SU-DHL-6 (cell line): Measurements from ENCODE around the gene ANK3.

Source experiments
- H2AFZ ChIP-seq: fragments of 200-600 bp; sonication (generic); 2 replicates; pipeline ENCODE4 v1.6.1; 2014; ENCODE audit warnings: low read depth, mild to moderate bottlenecking, moderate library complexity, mixed read lengths, antibody characterized with exemption, low read length; ENCODE audit not compliant: severe bottlenecking
- H3F3A ChIP-seq: fragments of 200-600 bp; shearing (Covaris generic); 2 replicates; pipeline ENCODE4 v1.6.0; 2016; ENCODE audit warnings: antibody characterized with exemption, mild to moderate bottlenecking; ENCODE audit not compliant: insufficient read depth
- H3K27ac ChIP-seq: fragments of 200-600 bp; sonication (generic); 2 replicates; pipeline ENCODE4 v1.5.1; 2016; ENCODE audit warnings: low read depth, mild to moderate bottlenecking, low read length, moderate library complexity, mixed read lengths
- H3K27me3 ChIP-seq: fragments of 200-600 bp; sonication (generic), shearing (Covaris generic); 2 replicates; pipeline ENCODE4 v1.6.0; 2014; ENCODE audit warnings: mild to moderate bottlenecking, low read length
- H3K36me3 ChIP-seq: fragments of 200-600 bp; sonication (generic); 2 replicates; pipeline ENCODE4 v1.6.1; 2014; ENCODE audit warnings: mild to moderate bottlenecking, low read length, mixed read lengths
- H3K4me2 ChIP-seq: fragments of 300-600, 200-600 bp; shearing (Covaris generic), sonication (generic); 2 replicates; pipeline ENCODE4 v1.6.0; 2014; ENCODE audit warnings: low read length, low read depth, mild to moderate bottlenecking; ENCODE audit not compliant: poor library complexity, severe bottlenecking
- H3K4me3 ChIP-seq: fragments of 200-600 bp; sonication (generic); 2 replicates; pipeline ENCODE4 v1.5.1; 2014; ENCODE audit warnings: antibody characterized with exemption, low read length, mild to moderate bottlenecking, mixed read lengths; ENCODE audit not compliant: insufficient read depth, poor library complexity, severe bottlenecking
- H3K79me2 ChIP-seq: fragments of 200-600 bp; sonication (generic); 2 replicates; pipeline ENCODE4 v1.6.1; 2014; ENCODE audit warnings: mild to moderate bottlenecking, low read length, moderate library complexity; ENCODE audit not compliant: insufficient read depth
- H3K9ac ChIP-seq: fragments of 200-600 bp; sonication (generic); 2 replicates; pipeline ENCODE4 v1.7.0; 2014; ENCODE audit warnings: mild to moderate bottlenecking, low read length
- H3K9me2 ChIP-seq: fragments of 200-600 bp; sonication (generic); replicated peaks from 2 replicates; pipeline ENCODE4 v1.6.1; 2014; ENCODE audit warnings: low read length; ENCODE audit not compliant: insufficient read depth
- H3K9me3 ChIP-seq: fragments of 200-600 bp; sonication (generic); 2 replicates; pipeline ENCODE4 v1.6.1; 2014; ENCODE audit warnings: low read length, mixed read lengths; ENCODE audit not compliant: insufficient read depth
- H4K20me1 ChIP-seq: fragments of 200-600 bp; sonication (generic); 2 replicates; pipeline ENCODE4 v1.6.1; 2014; ENCODE audit warnings: low read depth, mild to moderate bottlenecking, antibody characterized with exemption, low read length, moderate library complexity, mixed read lengths
- EZH2phosphoT487 ChIP-seq: fragments of 200-600 bp; sonication (generic), shearing (Covaris generic); conservative IDR thresholded peaks from 2 replicates; pipeline ENCODE4 v1.6.1; 2018; ENCODE audit warnings: mild to moderate bottlenecking, antibody characterized with exemption, low read length, moderate library complexity, mixed read lengths
- TF ChIP-seq, protein P1 (sequence below): fragments of 200-600 bp; sonication (generic); IDR thresholded peaks from one replicate; pipeline ENCODE4 v1.5.1; 2017; ENCODE audit warnings: antibody characterized with exemption, mild to moderate bottlenecking, low read length, moderate library complexity; ENCODE audit not compliant: insufficient read depth, poor library complexity, severe bottlenecking

The ANK3 gene

DNA sequence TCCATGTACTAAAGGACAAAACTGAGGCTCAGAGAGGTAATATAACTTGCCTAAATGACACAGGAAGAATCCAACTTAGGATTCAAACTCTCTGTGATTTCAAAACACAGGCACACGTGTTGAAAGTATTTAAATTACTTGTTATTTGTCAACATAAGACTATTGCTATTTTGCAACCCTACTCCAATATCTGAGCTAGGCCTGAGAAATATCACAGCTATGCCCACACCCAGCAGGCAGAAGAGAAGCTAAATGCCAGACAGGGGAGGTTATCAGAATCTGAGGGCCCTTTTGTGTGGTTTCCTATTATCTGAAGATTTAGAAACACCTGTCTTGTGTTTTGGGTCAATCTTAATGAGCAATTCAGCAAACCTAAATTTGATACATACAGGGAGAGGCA lies 204.3 kb downstream of the ANK3 start:
- Histone ChIP-seq H3K9me2 (no peaks in the 10 kb centered on the region), H2AFZ (no peak overlapping the region), H3K4me2 (no peak overlapping the region), H3K79me2 (no peaks in the 10 kb centered on the region), H3K9me3 (no peaks in the 10 kb centered on the region), H4K20me1 (no peaks in the 10 kb centered on the region), H3F3A (0 out of 2 replicates have a peak, but pooled peaks cover 3% of the 10 kb centered on the region), H3K36me3 (peaks cover 16% of the 10 kb centered on the region; the same call in 1 of the 2 replicates), H3K27ac (no peak overlapping the region), H3K4me3 (no peak overlapping the region), H3K9ac (no peak overlapping the region), H3K27me3 (no peaks in the 10 kb centered on the region)
- TF ChIP-seq, protein P1, sequence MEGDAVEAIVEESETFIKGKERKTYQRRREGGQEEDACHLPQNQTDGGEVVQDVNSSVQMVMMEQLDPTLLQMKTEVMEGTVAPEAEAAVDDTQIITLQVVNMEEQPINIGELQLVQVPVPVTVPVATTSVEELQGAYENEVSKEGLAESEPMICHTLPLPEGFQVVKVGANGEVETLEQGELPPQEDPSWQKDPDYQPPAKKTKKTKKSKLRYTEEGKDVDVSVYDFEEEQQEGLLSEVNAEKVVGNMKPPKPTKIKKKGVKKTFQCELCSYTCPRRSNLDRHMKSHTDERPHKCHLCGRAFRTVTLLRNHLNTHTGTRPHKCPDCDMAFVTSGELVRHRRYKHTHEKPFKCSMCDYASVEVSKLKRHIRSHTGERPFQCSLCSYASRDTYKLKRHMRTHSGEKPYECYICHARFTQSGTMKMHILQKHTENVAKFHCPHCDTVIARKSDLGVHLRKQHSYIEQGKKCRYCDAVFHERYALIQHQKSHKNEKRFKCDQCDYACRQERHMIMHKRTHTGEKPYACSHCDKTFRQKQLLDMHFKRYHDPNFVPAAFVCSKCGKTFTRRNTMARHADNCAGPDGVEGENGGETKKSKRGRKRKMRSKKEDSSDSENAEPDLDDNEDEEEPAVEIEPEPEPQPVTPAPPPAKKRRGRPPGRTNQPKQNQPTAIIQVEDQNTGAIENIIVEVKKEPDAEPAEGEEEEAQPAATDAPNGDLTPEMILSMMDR: no peak
- TF ChIP-seq EZH2phosphoT487: no peak

DNA sequence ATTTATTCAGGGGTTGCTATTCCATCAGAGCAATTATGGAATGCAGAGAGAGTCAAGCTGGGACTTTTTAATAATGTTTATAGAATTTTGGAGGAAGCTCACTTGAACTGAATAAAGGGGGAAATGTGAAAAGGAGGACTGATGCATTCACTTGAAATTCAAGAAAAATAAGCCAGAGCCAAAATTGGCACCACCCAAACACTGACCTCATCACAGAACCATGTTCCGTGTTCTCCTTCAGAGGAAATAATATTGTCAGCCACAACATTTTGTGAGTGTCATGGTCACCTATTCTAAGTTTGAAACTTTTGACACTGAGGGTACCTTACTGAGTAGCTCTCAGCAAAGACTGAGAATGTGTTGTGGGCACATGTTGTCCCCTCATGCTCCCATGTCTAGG lies 207.0 kb downstream of the ANK3 start:
- H3K27ac ChIP-seq: no peak overlapping the region
- H3K4me3 ChIP-seq: no peak overlapping the region
- H3F3A ChIP-seq: 0 out of 2 replicates have a peak, but pooled peaks cover 3% of the 10 kb centered on the region
- TF ChIP-seq, protein P1: no peak
- TF ChIP-seq EZH2phosphoT487: no peak
- H3K9me2 ChIP-seq: no peaks in the 10 kb centered on the region
- no peaks in the 10 kb centered on the region for H3K9me3 ChIP-seq
- H3K4me2 ChIP-seq: no peak overlapping the region
- peaks cover 16% of the 10 kb centered on the region; the same call in 1 of the 2 replicates for H3K36me3 ChIP-seq
- H2AFZ ChIP-seq: no peak overlapping the region
- H3K79me2 ChIP-seq: no peaks in the 10 kb centered on the region
- no peak overlapping the region for H3K9ac ChIP-seq
- no peaks in the 10 kb centered on the region for H4K20me1 ChIP-seq
- H3K27me3 ChIP-seq: no peaks in the 10 kb centered on the region

DNA sequence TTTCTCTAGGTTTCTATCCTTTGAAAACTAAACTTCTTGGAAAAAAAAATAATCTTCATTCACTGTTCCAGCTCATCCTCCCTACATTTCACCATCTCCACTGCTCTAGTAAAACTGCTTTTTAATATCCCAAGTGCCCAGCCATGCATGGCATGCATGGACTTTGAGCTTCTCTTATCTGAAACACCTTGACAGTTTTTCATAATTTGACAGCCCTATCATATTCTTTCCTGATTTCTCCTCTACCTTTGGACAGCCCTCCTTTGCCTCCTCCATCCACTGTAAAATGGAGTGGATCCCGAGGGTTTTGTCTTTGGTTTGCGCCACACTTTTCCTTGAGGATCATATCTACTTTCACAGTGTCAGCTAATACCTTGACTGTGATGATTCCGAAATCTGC lies 212.8 kb downstream of the ANK3 start:
- Histone ChIP-seq H3K9ac (no peak overlapping the region), H3K4me2 (no peak overlapping the region), H3K27me3 (no peaks in the 10 kb centered on the region), H3F3A (no peaks in the 10 kb centered on the region), H3K27ac (no peak overlapping the region), H3K4me3 (no peak overlapping the region), H2AFZ (no peak overlapping the region), H3K79me2 (no peaks in the 10 kb centered on the region), H3K9me3 (no peaks in the 10 kb centered on the region), H4K20me1 (no peaks in the 10 kb centered on the region), H3K9me2 (no peaks in the 10 kb centered on the region), H3K36me3 (peaks cover 3% of the 10 kb centered on the region; the same call in 1 of the 2 replicates)
- no peak for TF ChIP-seq EZH2phosphoT487
- TF ChIP-seq, protein P1: no peak
